ENCODE measurements around the gene PAPOLG. TPM values are rescaled to one million over a fixed set of nuclear protein-coding genes. Genes with fewer than 3 reads are reported as not detected.
A peak's percentile ranks its signal among the peaks of the same experiment; 100 is the strongest.
"Not testable (repeated sequence)": the region's sequence is repeated elsewhere in the genome, so short reads cannot be mapped to it uniquely, and the experiment has no call there.

The PAPOLG gene
- total RNA-seq, 2 experiments from 2014 or later: 20.7 to 22.1 TPM

- Mint-ChIP-seq H3K27me3 (no peaks in the 10 kb centered on the region), H3K4me3 (peak overlapping the region; percentile 6), H3K27ac (peak overlapping the region; percentile 93), H3K9me3 (peaks cover 5% of the 10 kb centered on the region), H3K4me1 (peaks cover 50% of the 10 kb centered on the region), H3K36me3 (ENCODE audit: low read depth) (peaks cover 2% of the 10 kb centered on the region)
- POLR2A ChIA-PET: no interaction called here
- DNase-seq: no peak
- CTCF ChIA-PET: interaction anchor here (1.2 to 1.5 kb wide), 4 partner anchors 15 to 60 kb away, joined by 3 to 4 read pairs (median 4); no protein-coding TSS in a partner anchor
Observed at GRCh38 chr2:60819936-60820335, 63.9 kb downstream of the PAPOLG start.

GRCh38 chr2:60820416-60821132, 64.5 kb downstream of the PAPOLG start:
- H3K4me3 Mint-ChIP-seq: no peak overlapping the region
- DNase-seq: no peak
- H3K27ac Mint-ChIP-seq: peak overlapping the region; percentile 93
- H3K36me3 Mint-ChIP-seq (ENCODE audit: low read depth): peaks cover 2% of the 10 kb centered on the region
- POLR2A ChIA-PET: no interaction called here
- peaks cover 50% of the 10 kb centered on the region for H3K4me1 Mint-ChIP-seq
- CTCF ChIA-PET: interaction anchor here (1.3 to 1.4 kb wide), 2 partner anchors 51 to 59 kb away, joined by 3 to 4 read pairs; no protein-coding TSS in a partner anchor
- H3K9me3 Mint-ChIP-seq: peaks cover 5% of the 10 kb centered on the region
- no peaks in the 10 kb centered on the region for H3K27me3 Mint-ChIP-seq

- POLR2A ChIA-PET: no interaction called here
- no peaks in the 10 kb centered on the region for H3K27me3 Mint-ChIP-seq
- peak overlapping the region; percentile 93 for H3K27ac Mint-ChIP-seq
- no peak overlapping the region for H3K4me3 Mint-ChIP-seq
- H3K4me1 Mint-ChIP-seq: peaks cover 50% of the 10 kb centered on the region
- DNase-seq: no peak
- peaks cover 5% of the 10 kb centered on the region for H3K9me3 Mint-ChIP-seq
- H3K36me3 Mint-ChIP-seq (ENCODE audit: low read depth): peaks cover 2% of the 10 kb centered on the region
- CTCF ChIA-PET: interaction anchor here (1.4 to 1.6 kb wide), 2 partner anchors 59 to 172 kb away, joined by 4 read pairs; no protein-coding TSS in a partner anchor
Observed at GRCh38 chr2:60821133-60821469, 65.0 kb downstream of the PAPOLG start.

GRCh38 chr2:60821587-60822302, 65.7 kb downstream of the PAPOLG start:
- DNase-seq: no peak
- Mint-ChIP-seq H3K27me3 (no peaks in the 10 kb centered on the region), H3K4me3 (no peak overlapping the region), H3K4me1 (peaks cover 49% of the 10 kb centered on the region), H3K9me3 (peaks cover 5% of the 10 kb centered on the region), H3K27ac (no peak overlapping the region), H3K36me3 (ENCODE audit: low read depth) (peaks cover 2% of the 10 kb centered on the region)
- ChIA-PET POLR2A (no interaction called here), CTCF (interaction anchor here (0.9 to 1.6 kb wide), 3 partner anchors 9 to 171 kb away, joined by 3 to 4 read pairs (median 4); no protein-coding TSS in a partner anchor)

GRCh38 chr2:60822987-60823386, 66.9 kb downstream of the PAPOLG start:
- POLR2A ChIA-PET: no interaction called here
- H3K9me3 Mint-ChIP-seq: peaks cover 5% of the 10 kb centered on the region
- DNase-seq: no peak
- H3K36me3 Mint-ChIP-seq (ENCODE audit: low read depth): peaks cover 2% of the 10 kb centered on the region
- CTCF ChIA-PET: interaction anchor here (1.6 kb wide), 1 partner anchor 170 kb away, joined by 4 read pairs; no protein-coding TSS in a partner anchor
- H3K4me1 Mint-ChIP-seq: peaks cover 49% of the 10 kb centered on the region
- H3K27me3 Mint-ChIP-seq: no peaks in the 10 kb centered on the region
- no peak overlapping the region for H3K27ac Mint-ChIP-seq
- no peak overlapping the region for H3K4me3 Mint-ChIP-seq

GRCh38 chr2:60823694-60824305, 67.7 kb downstream of the PAPOLG start:
- H3K27me3 Mint-ChIP-seq: no peaks in the 10 kb centered on the region
- peaks cover 2% of the 10 kb centered on the region for H3K36me3 Mint-ChIP-seq (ENCODE audit: low read depth)
- CTCF ChIA-PET: interaction anchor here (1.0 kb wide), 1 partner anchor 47 kb away, joined by 3 read pairs; no protein-coding TSS in a partner anchor
- DNase-seq: no peak
- POLR2A ChIA-PET: no interaction called here
- H3K27ac Mint-ChIP-seq: no peak overlapping the region
- H3K4me3 Mint-ChIP-seq: no peak overlapping the region
- H3K4me1 Mint-ChIP-seq: peaks cover 41% of the 10 kb centered on the region
- peaks cover 5% of the 10 kb centered on the region for H3K9me3 Mint-ChIP-seq

GRCh38 chr2:60825666-60826065, 69.6 kb downstream of the PAPOLG start:
- Mint-ChIP-seq H3K4me3 (no peak overlapping the region), H3K27me3 (no peaks in the 10 kb centered on the region), H3K36me3 (ENCODE audit: low read depth) (no peaks in the 10 kb centered on the region), H3K9me3 (no peaks in the 10 kb centered on the region), H3K4me1 (peaks cover 23% of the 10 kb centered on the region), H3K27ac (no peak overlapping the region)
- ChIA-PET CTCF (interaction anchor here (1.0 to 1.2 kb wide), 3 partner anchors 14 to 155 kb away, joined by 3 read pairs; no protein-coding TSS in a partner anchor), POLR2A (no interaction called here)
- DNase-seq: no peak

- Mint-ChIP-seq H3K4me1 (peaks cover 18% of the 10 kb centered on the region), H3K36me3 (ENCODE audit: low read depth) (no peaks in the 10 kb centered on the region), H3K27me3 (no peaks in the 10 kb centered on the region), H3K9me3 (no peaks in the 10 kb centered on the region), H3K27ac (no peak overlapping the region), H3K4me3 (no peak overlapping the region)
- ChIA-PET POLR2A (interaction anchor here (0.6 kb wide), 1 partner anchor 257 kb away, joined by 3 read pairs; no protein-coding TSS in a partner anchor), CTCF (interaction anchor here (0.9 to 1.0 kb wide), 3 partner anchors 8 to 18 kb away, joined by 3 to 4 read pairs (median 3); no protein-coding TSS in a partner anchor)
- DNase-seq: no peak
Observed at GRCh38 chr2:60826111-60826510, 70.0 kb downstream of the PAPOLG start.

- peaks cover 12% of the 10 kb centered on the region for H3K4me1 Mint-ChIP-seq
- H3K27me3 Mint-ChIP-seq; H3K36me3 Mint-ChIP-seq (ENCODE audit: low read depth); DNase-seq; H3K9me3 Mint-ChIP-seq; H3K4me3 Mint-ChIP-seq: not testable (repeated sequence)
- ChIA-PET CTCF (interaction anchor here (0.9 to 1.0 kb wide), 3 partner anchors 9 to 19 kb away, joined by 3 to 4 read pairs (median 3); no protein-coding TSS in a partner anchor), POLR2A (interaction anchor here (0.6 kb wide), 1 partner anchor 257 kb away, joined by 3 read pairs; no protein-coding TSS in a partner anchor)
- H3K27ac Mint-ChIP-seq: peak overlapping the region; percentile 41
Observed at GRCh38 chr2:60826860-60827259, 70.8 kb downstream of the PAPOLG start.

GRCh38 chr2:60827369-60827768, 71.3 kb downstream of the PAPOLG start:
- no peak overlapping the region for H3K4me3 Mint-ChIP-seq
- CTCF ChIA-PET: interaction anchor here (1.1 kb wide), 1 partner anchor 12 kb away, joined by 3 read pairs; no protein-coding TSS in a partner anchor
- no peaks in the 10 kb centered on the region for H3K36me3 Mint-ChIP-seq (ENCODE audit: low read depth)
- peak overlapping the region; percentile 41 for H3K27ac Mint-ChIP-seq
- POLR2A ChIA-PET: no interaction called here
- no peaks in the 10 kb centered on the region for H3K9me3 Mint-ChIP-seq
- no peak for DNase-seq
- peaks cover 11% of the 10 kb centered on the region for H3K4me1 Mint-ChIP-seq
- no peaks in the 10 kb centered on the region for H3K27me3 Mint-ChIP-seq

GRCh38 chr2:60830991-60831390, 74.9 kb downstream of the PAPOLG start:
- no peak for DNase-seq
- H3K4me1 Mint-ChIP-seq: peaks cover 11% of the 10 kb centered on the region

GRCh38 chr2:60831921-60832320, 75.9 kb downstream of the PAPOLG start:
- peaks cover 2% of the 10 kb centered on the region for H3K27me3 Mint-ChIP-seq
- no peaks in the 10 kb centered on the region for H3K9me3 Mint-ChIP-seq
- peaks cover 7% of the 10 kb centered on the region for H3K4me1 Mint-ChIP-seq
- ChIA-PET POLR2A (no interaction called here), CTCF (interaction anchor here (1.0 to 1.4 kb wide), 3 partner anchors 24 to 136 kb away, joined by 3 to 4 read pairs (median 3); no protein-coding TSS in a partner anchor)
- H3K36me3 Mint-ChIP-seq (ENCODE audit: low read depth): no peaks in the 10 kb centered on the region
- no peak overlapping the region for H3K27ac Mint-ChIP-seq
- no peak for DNase-seq
- no peak overlapping the region for H3K4me3 Mint-ChIP-seq

More at GRCh38 chr2:60830991-60831390, 74.9 kb downstream of the PAPOLG start:
- Mint-ChIP-seq H3K4me3 (no peak overlapping the region), H3K27me3 (no peaks in the 10 kb centered on the region), H3K27ac (no peak overlapping the region), H3K36me3 (ENCODE audit: low read depth) (no peaks in the 10 kb centered on the region), H3K9me3 (no peaks in the 10 kb centered on the region)
- POLR2A ChIA-PET: no interaction called here
- CTCF ChIA-PET: interaction anchor here (1.3 kb wide), 1 partner anchor 9 kb away, joined by 4 read pairs; no protein-coding TSS in a partner anchor

Data from activated CD4-positive, alpha-beta T cell treated with anti-CD3 and anti-CD28 coated beads, Interleukin-2, amount 10 ng/mL, durations not matched to agents 7 days and 5 days (primary cell).